LoVo (cell line): ENCODE results near the gene OR51V1.
"Not testable (repeated sequence)": the region's sequence is repeated elsewhere in the genome, so short reads cannot be mapped to it uniquely, and the experiment has no call there.

Experiments used
- DNase-seq: peaks from one replicate; pipeline ENCODE4 v3.0.0-alpha.2; 2016; ENCODE audit warnings: low spot score

The OR51V1 gene, protein sequence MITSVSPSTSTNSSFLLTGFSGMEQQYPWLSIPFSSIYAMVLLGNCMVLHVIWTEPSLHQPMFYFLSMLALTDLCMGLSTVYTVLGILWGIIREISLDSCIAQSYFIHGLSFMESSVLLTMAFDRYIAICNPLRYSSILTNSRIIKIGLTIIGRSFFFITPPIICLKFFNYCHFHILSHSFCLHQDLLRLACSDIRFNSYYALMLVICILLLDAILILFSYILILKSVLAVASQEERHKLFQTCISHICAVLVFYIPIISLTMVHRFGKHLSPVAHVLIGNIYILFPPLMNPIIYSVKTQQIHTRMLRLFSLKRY

GRCh38 chr11:5200582-5200981, at the start of gene OR51V1:
OR51V1 (minus strand) TSS chr11:5200682; CDS start chr11:5200682, 0 bp downstream.
- DNase-seq = no peak

DNA sequence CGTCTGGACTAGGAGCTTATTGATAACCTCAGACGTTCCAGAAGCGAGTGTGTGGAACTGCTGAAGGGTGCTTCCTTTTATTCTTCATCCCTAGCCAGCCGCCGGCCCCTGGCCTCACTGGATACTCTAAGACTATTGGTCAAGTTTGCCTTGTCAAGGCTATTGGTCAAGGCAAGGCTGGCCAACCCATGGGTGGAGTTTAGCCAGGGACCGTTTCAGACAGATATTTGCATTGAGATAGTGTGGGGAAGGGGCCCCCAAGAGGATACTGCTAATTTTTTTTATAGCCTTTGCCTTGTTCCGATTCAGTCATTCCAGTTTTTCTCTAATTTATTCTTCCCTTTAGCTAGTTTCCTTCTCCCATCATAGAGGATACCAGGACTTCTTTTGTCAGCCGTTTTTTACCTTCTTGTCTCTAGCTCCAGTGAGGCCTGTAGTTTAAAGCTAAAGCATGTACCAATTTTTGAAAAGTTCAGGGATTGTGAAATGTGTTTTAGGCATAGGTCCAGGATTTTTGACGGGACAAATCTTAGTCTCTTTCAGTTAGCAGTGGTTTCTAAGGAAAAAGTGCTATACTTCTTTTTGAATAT, 49.4 kb upstream of the OR51V1 start, which contains the start of gene HBG1:
TSS of gene HBG1 (minus strand) at position 51 of the 590 bp plus-strand sequence. CDS start 53 bp downstream, outside the sequence.
- DNase-seq = not testable (repeated sequence)

- not testable (repeated sequence) for DNase-seq
These were observed 48.0 kb upstream of the OR51V1 start for GRCh38 chr11:5248498-5248897.

DNA sequence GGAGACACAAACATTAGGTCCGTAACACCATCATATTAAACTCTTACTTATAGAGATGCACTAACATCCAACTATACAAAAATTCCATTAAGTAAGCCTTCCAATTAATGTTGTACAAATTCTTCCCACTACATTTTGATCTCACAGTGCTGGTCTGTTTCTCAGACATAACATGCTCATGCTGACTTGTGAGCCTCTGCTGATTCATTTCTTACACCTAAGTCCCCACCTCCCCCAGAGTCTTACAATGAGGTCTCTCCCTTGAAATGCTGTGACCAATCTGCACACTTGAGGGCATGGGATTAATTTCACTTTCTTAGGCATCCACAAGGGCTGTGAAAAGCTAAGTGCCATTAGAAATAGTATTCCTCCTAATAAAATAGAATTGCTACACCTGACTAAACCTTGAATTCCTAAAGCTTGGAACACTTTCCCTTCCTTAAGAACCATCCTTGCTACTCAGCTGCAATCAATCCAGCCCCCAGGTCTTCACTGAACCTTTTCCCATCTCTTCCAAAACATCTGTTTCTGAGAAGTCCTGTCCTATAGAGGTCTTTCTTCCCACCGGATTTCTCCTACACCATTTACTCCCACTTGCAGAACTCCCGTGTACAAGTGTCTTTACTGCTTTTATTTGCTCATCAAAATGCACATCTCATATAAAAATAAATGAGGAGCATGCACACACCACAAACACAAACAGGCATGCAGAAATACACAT, 47.1 kb upstream of the OR51V1 start:
- DNase-seq = no peak

- DNase-seq = no peak
These were observed 46.4 kb upstream of the OR51V1 start for GRCh38 chr11:5246772-5247471.

- no peak for DNase-seq
These were observed 44.7 kb upstream of the OR51V1 start for GRCh38 chr11:5245155-5245554.

GRCh38 chr11:5243816-5244180, 43.3 kb upstream of the OR51V1 start:
- DNase-seq = no peak

DNA sequence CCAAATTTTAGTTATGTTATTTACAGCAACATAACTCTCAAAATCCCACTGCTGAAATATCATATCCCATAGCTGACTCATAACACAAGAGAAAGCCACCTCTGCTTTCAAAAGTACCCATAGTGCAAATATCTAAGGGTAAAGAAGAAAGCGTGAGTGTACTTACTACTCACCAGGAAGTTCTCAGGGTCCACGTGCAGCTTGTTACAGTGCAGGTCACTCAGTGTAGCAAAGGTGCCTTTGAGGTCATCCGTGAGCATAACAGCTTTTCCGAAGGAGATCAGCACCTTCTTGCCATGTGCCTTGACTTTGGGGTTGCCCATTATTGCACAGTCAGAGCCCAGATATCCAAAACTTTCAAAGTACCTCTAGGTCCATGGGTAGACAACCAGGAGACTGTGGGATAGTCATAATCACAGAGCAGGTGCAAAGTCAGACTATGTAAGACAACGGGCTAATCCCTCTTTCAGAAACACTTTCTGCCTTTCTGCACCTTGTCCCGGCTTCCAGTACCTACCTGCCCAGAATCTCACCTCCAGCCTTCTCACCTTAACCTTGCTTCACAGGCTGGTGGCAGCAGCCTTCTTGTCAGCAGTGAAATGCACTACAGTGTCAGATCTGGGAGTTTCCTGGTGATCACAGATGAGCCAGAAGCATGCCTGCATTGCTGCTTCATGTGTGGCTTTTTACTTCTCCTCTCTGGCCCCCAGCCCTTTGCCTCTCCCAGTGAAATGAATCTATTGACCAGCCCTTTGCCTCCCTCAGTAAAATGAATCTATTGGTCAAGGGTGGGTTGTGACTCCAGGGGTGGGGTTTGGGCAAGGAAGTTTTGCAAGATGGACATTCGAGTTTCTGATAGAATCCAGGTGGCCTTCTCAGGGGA, 42.7 kb upstream of the OR51V1 start:
- no peak for DNase-seq

DNA sequence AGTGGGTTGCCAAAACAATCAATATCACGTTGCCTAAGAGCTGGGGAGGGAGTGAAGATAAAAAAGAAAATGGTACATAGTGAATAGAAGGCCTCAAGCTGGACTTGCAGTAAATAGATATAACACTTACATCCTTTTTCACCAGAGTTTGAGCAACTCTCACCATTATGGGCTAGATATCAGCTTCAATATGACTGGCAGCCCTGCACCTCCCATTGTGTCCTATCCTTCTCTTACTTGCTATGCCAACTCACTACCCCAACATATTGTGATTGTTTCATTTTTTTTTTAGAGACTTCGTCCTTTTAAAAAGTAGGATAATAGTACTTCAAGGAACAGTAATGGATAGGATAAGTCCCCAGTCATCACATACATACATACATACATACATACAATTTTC, 41.7 kb upstream of the OR51V1 start:
- DNase-seq = no peak

- DNase-seq = no peak
These were observed 41.0 kb upstream of the OR51V1 start for GRCh38 chr11:5241458-5241857.

- no peak for DNase-seq
These were observed 40.0 kb upstream of the OR51V1 start for GRCh38 chr11:5240458-5240857.

DNA sequence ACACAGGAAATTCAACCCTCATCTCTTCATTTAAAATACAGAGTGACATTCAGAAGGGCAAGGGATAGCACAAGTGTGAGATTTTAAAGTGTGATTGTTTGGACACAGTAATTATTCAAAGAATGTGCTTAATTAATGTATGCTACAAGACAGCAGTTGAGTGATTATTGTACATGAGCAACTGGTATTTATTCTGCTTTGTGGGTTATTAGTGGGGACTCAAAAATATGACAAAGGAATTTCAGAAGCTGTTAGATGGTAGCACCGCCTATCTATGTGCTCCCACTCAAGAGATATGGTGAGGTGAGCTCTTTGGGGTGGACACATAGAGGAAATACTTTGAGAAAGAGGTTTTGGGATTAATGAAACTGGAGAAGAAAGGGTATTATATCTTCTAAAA, 39.6 kb upstream of the OR51V1 start:
- no peak for DNase-seq

DNA sequence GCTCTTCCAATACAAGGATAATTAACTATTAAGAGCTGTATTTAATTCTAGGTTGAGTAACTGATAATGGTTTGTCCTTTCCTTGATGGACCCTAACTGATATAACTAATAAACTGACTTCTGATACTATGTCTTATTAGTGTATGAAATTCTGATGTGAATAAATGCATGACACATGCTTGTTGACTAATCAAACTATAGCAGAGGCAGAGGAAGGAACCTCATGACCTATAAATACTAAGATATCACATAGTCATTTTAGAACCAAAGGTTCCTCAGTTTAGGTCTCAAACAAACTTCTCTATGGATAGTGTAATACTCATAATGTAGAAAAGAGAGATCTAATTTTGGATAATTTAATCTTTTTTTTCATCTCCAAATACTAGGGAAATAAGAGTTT, 38.6 kb upstream of the OR51V1 start:
- DNase-seq = no peak

DNA sequence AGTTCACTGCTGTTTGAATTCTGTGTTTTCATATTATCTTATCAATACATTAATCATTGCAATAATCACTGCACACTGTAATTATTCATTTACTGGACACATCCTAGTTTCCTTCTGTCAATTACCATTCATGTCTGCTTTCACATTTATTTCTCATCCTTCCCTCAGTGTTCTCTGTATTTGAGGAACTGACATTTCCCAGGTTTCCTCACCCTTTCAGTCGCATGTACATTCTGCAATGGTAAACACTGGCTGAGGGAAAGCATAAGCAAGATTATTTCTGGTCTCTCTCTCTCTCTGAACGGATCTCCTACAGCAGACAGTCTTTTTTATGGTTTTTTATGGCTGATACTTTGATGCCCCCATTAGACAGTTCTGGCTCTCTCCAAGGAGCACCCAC, 38.0 kb upstream of the OR51V1 start:
- no peak for DNase-seq

DNA sequence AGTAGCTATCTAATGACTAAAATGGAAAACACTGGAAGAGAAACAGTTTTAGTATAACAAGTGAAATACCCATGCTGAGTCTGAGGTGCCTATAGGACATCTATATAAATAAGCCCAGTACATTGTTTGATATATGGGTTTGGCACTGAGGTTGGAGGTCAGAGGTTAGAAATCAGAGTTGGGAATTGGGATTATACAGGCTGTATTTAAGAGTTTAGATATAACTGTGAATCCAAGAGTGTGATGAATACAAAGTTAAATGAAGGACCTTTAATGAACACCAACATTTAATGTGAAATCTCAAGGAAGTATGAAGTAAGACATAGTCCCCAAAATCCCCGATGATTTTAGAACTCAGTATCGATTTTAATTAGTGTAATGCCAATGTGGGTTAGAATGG, 36.9 kb upstream of the OR51V1 start:
- no peak for DNase-seq

GRCh38 chr11:5235364-5236095, 35.0 kb upstream of the OR51V1 start:
- no peak for DNase-seq

- DNase-seq = no peak
These were observed 33.9 kb upstream of the OR51V1 start, which contains the start of gene HBD for GRCh38 chr11:5234381-5234834. HBD (minus strand) TSS chr11:5234483; CDS start chr11:5234433, 50 bp downstream.

GRCh38 chr11:5233307-5233706, 32.8 kb upstream of the OR51V1 start:
- no peak for DNase-seq

GRCh38 chr11:5232821-5233220, 32.3 kb upstream of the OR51V1 start:
- no peak for DNase-seq

DNA sequence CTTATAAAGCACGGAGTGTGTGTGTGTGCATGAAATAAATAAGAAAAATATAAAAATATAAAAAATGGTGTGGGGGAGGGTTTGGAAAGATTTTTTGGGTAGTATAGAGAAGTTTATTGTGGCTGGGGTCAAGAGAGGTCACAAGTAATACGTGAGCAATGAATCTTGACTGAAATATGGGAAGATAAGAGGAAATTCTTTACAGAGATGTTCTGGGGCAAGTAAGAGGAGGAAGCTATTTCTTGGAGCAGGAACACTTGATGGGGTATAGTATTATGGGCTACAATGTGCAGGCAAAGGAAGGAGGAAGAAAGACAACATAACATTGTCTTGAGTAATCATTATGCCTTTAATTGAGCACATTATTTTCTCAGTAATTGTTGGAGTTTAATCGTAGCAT, 31.7 kb upstream of the OR51V1 start:
- DNase-seq = no peak

DNA sequence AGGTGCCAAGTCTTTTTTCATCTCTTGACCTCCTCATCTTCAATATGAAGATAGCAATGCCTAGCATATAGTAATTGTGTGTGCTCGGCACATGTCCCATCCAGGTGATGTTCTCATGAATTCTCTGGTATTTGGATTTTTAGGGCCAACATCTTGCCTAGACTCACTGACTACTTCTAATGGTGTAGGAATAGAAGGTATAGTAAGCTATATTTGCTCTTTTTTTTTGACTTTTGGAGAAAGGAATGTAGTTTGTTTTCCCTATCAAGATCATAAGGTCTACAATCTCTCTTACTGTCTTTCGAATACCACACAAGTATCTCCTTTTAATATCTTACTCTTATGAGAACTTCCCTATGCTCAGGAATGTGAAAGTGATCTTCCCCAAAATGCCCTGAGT, 30.6 kb upstream of the OR51V1 start:
- DNase-seq = no peak
